HPDE6-E6E7 (cell line): ENCODE results near the gene MS4A10.

Source experiments
- DNase-seq: peaks from one replicate; pipeline ENCODE4 v3.0.0; 2011; ENCODE audit warnings: missing footprints; ENCODE audit errors: extremely low spot score

Gene MS4A10

GRCh38 chr11:60849641-60850520 lies 64.7 kb downstream of the MS4A10 start:
- no peak for DNase-seq
